ENCODE results near the gene C1orf21.

The C1orf21 gene

DNA sequence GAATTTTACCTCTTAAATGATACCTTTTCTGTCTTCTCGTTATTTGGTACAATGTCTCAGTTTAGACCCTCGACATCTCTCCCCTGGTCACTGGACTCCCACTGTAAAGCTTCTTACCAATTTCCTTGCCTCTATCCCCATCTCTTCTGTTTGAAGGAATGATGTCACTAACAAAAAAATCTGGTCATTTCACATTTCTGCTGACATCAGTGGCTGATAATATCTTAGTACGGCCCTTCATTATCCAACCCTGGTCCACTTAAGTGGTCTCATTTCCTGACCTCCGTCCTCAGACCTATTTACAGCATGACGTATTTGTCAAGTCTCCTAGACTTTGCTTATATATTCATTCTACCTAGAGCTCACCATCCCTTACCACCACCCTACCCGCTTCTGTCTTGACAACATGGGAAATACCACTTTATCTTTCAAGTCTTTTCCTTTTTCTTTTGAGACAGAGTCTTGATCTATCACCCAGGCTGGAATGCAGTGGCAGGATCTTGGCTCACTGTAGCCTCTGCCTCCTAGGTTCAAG lies 60.9 kb downstream of the C1orf21 start:
- Histone ChIP-seq H3K79me2 (no peaks in the 10 kb centered on the region), H3K27me3 (ENCODE audit: control insufficient read depth, insufficient read depth, low read length) (no peaks in the 10 kb centered on the region)

DNA sequence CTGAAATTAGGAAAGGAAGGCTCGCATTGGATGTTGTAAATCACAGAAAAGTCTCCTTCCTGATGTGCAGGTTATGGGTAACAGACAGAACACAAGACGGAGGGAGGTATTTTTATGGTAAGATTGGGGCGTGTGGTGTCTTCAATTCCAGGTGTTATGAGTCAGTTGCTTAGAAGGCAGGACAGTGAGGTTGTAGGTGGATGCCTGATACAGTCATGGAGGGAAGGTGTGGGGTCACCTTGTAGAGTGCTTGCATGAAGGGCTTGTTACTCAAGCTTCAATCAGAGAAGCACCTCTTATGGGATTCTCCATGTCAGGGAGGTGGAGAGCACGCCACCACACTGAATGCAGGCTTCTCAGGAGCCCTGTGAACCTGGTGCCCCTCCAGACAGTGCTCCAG lies 63.1 kb downstream of the C1orf21 start:
- Histone ChIP-seq H3K36me3 (ENCODE audit: control insufficient read depth, insufficient read depth, low read length) (no peaks in the 10 kb centered on the region), H3K9ac (no peak overlapping the region), H3K4me2 (ENCODE audit: low read length) (no peak overlapping the region), H3K9me3 (ENCODE audit: control insufficient read depth, low read length) (no peaks in the 10 kb centered on the region), H3K4me1 (peaks cover 2% of the 10 kb centered on the region), H2AFZ (no peak overlapping the region), H3K4me3 (ENCODE audit: low read depth, low read length) (no peak overlapping the region), H3K27ac (no peak overlapping the region), H3K27me3 (ENCODE audit: control insufficient read depth, insufficient read depth, low read length) (no peaks in the 10 kb centered on the region), H3K79me2 (no peaks in the 10 kb centered on the region)
- TF ChIP-seq, protein P1, sequence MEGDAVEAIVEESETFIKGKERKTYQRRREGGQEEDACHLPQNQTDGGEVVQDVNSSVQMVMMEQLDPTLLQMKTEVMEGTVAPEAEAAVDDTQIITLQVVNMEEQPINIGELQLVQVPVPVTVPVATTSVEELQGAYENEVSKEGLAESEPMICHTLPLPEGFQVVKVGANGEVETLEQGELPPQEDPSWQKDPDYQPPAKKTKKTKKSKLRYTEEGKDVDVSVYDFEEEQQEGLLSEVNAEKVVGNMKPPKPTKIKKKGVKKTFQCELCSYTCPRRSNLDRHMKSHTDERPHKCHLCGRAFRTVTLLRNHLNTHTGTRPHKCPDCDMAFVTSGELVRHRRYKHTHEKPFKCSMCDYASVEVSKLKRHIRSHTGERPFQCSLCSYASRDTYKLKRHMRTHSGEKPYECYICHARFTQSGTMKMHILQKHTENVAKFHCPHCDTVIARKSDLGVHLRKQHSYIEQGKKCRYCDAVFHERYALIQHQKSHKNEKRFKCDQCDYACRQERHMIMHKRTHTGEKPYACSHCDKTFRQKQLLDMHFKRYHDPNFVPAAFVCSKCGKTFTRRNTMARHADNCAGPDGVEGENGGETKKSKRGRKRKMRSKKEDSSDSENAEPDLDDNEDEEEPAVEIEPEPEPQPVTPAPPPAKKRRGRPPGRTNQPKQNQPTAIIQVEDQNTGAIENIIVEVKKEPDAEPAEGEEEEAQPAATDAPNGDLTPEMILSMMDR (IDR thresholded peaks at IDR 0.05): no peak

More for the DNA sequence above, 60.9 kb downstream of the C1orf21 start:
- H3K4me3 ChIP-seq (ENCODE audit: low read depth, low read length): no peak overlapping the region
- TF ChIP-seq, protein P1 (IDR thresholded peaks at IDR 0.05): no peak
- no peak overlapping the region for H3K4me2 ChIP-seq (ENCODE audit: low read length)
- H3K9me3 ChIP-seq (ENCODE audit: control insufficient read depth, low read length): no peaks in the 10 kb centered on the region
- no peak overlapping the region for H3K9ac ChIP-seq
- H3K4me1 ChIP-seq: peaks cover 2% of the 10 kb centered on the region
- H2AFZ ChIP-seq: no peak overlapping the region
- no peaks in the 10 kb centered on the region for H3K36me3 ChIP-seq (ENCODE audit: control insufficient read depth, insufficient read depth, low read length)
- H3K27ac ChIP-seq: no peak overlapping the region

DNA sequence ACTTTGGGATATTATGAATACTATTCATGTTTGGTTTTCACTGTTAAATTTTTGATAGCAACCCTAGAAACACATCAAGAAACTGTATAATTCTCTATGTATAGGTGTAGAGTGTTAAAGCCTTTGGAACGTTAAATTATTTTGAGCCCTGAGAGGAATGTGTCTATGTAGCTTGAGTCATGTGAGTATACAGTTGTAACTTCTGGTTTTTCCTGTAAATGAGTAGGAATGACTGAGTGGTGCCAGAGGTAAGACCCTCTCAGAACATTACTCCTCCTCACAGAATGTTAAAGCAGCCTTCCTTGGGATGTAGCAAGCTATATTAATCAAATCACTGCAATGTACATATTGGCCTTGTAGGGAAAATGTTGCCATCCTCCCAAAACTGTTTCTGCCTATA lies 69.0 kb downstream of the C1orf21 start:
- Histone ChIP-seq H3K27me3 (ENCODE audit: control insufficient read depth, insufficient read depth, low read length) (no peaks in the 10 kb centered on the region), H3K9ac (no peak overlapping the region), H3K4me1 (no peaks in the 10 kb centered on the region), H3K4me2 (ENCODE audit: low read length) (no peak overlapping the region), H3K4me3 (ENCODE audit: low read depth, low read length) (no peak overlapping the region), H3K36me3 (ENCODE audit: control insufficient read depth, insufficient read depth, low read length) (no peaks in the 10 kb centered on the region), H3K27ac (no peak overlapping the region), H2AFZ (no peak overlapping the region), H3K79me2 (no peaks in the 10 kb centered on the region), H3K9me3 (ENCODE audit: control insufficient read depth, low read length) (no peaks in the 10 kb centered on the region)
- TF ChIP-seq, protein P1 (IDR thresholded peaks at IDR 0.05): no peak

DNA sequence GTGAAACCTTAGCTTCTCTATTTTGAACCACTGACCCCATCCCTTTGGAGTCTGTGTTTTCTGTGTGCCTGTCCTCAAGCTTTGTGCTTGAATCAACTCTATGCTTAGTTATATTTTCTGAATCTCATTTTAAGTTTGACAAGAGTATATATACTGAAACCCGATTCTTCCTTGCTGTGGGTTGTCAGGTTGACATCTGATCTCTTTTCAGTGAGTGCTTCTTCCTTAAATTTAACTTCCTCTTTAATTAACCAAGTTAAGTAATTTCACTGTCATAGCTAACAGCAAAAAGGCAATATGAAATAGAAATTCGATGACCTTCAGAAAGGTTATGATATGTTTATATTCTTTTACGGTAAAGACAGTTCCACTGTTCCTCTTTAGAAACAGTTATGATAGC lies 69.4 kb downstream of the C1orf21 start:
- H3K9me3 ChIP-seq (ENCODE audit: control insufficient read depth, low read length): no peaks in the 10 kb centered on the region
- H3K27me3 ChIP-seq (ENCODE audit: control insufficient read depth, insufficient read depth, low read length): no peaks in the 10 kb centered on the region
- no peaks in the 10 kb centered on the region for H3K79me2 ChIP-seq
- TF ChIP-seq, protein P1 (IDR thresholded peaks at IDR 0.05): no peak
- no peak overlapping the region for H3K4me3 ChIP-seq (ENCODE audit: low read depth, low read length)
- H3K4me2 ChIP-seq (ENCODE audit: low read length): no peak overlapping the region
- H3K27ac ChIP-seq: no peak overlapping the region
- no peak overlapping the region for H3K9ac ChIP-seq
- no peaks in the 10 kb centered on the region for H3K4me1 ChIP-seq
- no peaks in the 10 kb centered on the region for H3K36me3 ChIP-seq (ENCODE audit: control insufficient read depth, insufficient read depth, low read length)
- H2AFZ ChIP-seq: no peak overlapping the region

DNA sequence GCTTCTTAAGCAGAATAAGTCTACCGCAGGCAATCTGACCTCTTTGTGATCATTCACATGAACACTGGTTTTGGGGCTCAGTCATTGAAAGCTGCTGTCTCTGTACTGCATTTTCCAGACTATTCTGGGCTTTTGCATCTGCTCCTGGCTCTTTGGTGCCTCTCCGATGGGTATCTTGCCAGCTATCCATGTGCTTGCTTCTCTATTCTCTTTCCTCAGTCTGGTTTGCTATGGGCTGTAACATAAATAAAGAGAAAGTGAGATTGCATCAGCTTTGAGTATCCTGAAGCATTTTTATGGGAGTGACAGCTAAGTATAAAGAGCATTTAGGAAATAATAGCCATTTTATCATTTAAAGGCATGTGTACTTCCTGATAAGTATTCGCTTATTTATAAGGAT lies 70.7 kb downstream of the C1orf21 start:
- no peaks in the 10 kb centered on the region for H3K36me3 ChIP-seq (ENCODE audit: control insufficient read depth, insufficient read depth, low read length)
- no peaks in the 10 kb centered on the region for H3K9me3 ChIP-seq (ENCODE audit: control insufficient read depth, low read length)
- H3K27me3 ChIP-seq (ENCODE audit: control insufficient read depth, insufficient read depth, low read length): no peaks in the 10 kb centered on the region
- no peaks in the 10 kb centered on the region for H3K4me1 ChIP-seq
- H3K27ac ChIP-seq: no peak overlapping the region
- H2AFZ ChIP-seq: no peak overlapping the region
- H3K9ac ChIP-seq: no peak overlapping the region
- TF ChIP-seq, protein P1 (IDR thresholded peaks at IDR 0.05): no peak
- peak overlapping the region; percentile 10 for H3K4me2 ChIP-seq (ENCODE audit: low read length)
- no peak overlapping the region for H3K4me3 ChIP-seq (ENCODE audit: low read depth, low read length)
- H3K79me2 ChIP-seq: no peaks in the 10 kb centered on the region

Measured in parathyroid adenoma (tissue), 2 donors.